Activated CD4-positive, alpha-beta T cell treated with anti-CD3 and anti-CD28 coated beads, Interleukin-10, Interleukin-2, amounts not matched to agents 100 ng/mL and 50 ng/mL, durations not matched to agents 16 hours and 8 hours (primary cell): ENCODE measurements around the gene TNFSF11.
"Not testable (repeated sequence)": the region's sequence is repeated elsewhere in the genome, so short reads cannot be mapped to it uniquely, and the experiment has no call there.

ENCODE experiments used
- DNase-seq: peaks from one replicate; pipeline ENCODE4 v3.0.0-alpha.2; 2020

Gene TNFSF11

GRCh38 chr13:42574011-42574410, at the start of gene TNFSF11:
Gene TNFSF11, plus strand, starts transcription at chr13:42574152. Its CDS starts 152 bp downstream, at chr13:42574304.
- DNase-seq, result peak; percentile 34

GRCh38 chr13:42524487-42525034, 49.4 kb upstream of the TNFSF11 start:
- DNase-seq, result no peak

- DNase-seq, result no peak
Observed at GRCh38 chr13:42525035-42525504, 48.9 kb upstream of the TNFSF11 start.

GRCh38 chr13:42526276-42526675, 47.7 kb upstream of the TNFSF11 start:
- no peak for DNase-seq

- DNase-seq, result no peak
Observed at GRCh38 chr13:42526804-42527203, 47.1 kb upstream of the TNFSF11 start.

- DNase-seq, result no peak
Observed at GRCh38 chr13:42532561-42533335, 41.2 kb upstream of the TNFSF11 start.

- no peak for DNase-seq
Observed at GRCh38 chr13:42533336-42533591, 40.7 kb upstream of the TNFSF11 start.

- DNase-seq, result no peak
Observed at GRCh38 chr13:42534785-42535184, 39.2 kb upstream of the TNFSF11 start.

GRCh38 chr13:42538996-42539395, 35.0 kb upstream of the TNFSF11 start:
- no peak for DNase-seq

GRCh38 chr13:42539670-42540069, 34.3 kb upstream of the TNFSF11 start:
- DNase-seq, result no peak

GRCh38 chr13:42543215-42543797, 30.6 kb upstream of the TNFSF11 start:
- no peak for DNase-seq

GRCh38 chr13:42544246-42544926, 29.6 kb upstream of the TNFSF11 start:
- DNase-seq, result no peak

- no peak for DNase-seq
Observed at GRCh38 chr13:42545842-42546241, 28.1 kb upstream of the TNFSF11 start.

- DNase-seq, result peak; percentile 66
Observed at GRCh38 chr13:42547612-42548011, 26.3 kb upstream of the TNFSF11 start.

GRCh38 chr13:42548731-42549551, 25.0 kb upstream of the TNFSF11 start:
- peak; percentile 5 for DNase-seq

GRCh38 chr13:42549552-42549936, 24.4 kb upstream of the TNFSF11 start:
- no peak for DNase-seq

- no peak for DNase-seq
Observed at GRCh38 chr13:42551611-42552010, 22.3 kb upstream of the TNFSF11 start.

GRCh38 chr13:42553098-42554046, 20.6 kb upstream of the TNFSF11 start:
- no peak for DNase-seq

- DNase-seq, result no peak
Observed at GRCh38 chr13:42559057-42559456, 14.9 kb upstream of the TNFSF11 start.

GRCh38 chr13:42559573-42560218, 14.3 kb upstream of the TNFSF11 start:
- not testable (repeated sequence) for DNase-seq

- not testable (repeated sequence) for DNase-seq
Observed at GRCh38 chr13:42560320-42560719, 13.6 kb upstream of the TNFSF11 start.
